Measurements from ENCODE around the gene WDR55. TPM values are rescaled to one million over a fixed set of nuclear protein-coding genes. Genes with fewer than 3 reads are reported as not detected.
"Not testable (repeated sequence)": the region's sequence is repeated elsewhere in the genome, so short reads cannot be mapped to it uniquely, and the experiment has no call there.

Gene WDR55, protein sequence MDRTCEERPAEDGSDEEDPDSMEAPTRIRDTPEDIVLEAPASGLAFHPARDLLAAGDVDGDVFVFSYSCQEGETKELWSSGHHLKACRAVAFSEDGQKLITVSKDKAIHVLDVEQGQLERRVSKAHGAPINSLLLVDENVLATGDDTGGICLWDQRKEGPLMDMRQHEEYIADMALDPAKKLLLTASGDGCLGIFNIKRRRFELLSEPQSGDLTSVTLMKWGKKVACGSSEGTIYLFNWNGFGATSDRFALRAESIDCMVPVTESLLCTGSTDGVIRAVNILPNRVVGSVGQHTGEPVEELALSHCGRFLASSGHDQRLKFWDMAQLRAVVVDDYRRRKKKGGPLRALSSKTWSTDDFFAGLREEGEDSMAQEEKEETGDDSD
- total RNA-seq (2014; rRNA removed; shearing (Covaris generic); ENCODE audit: low replicate concordance) = 26.2 and 30.2 TPM in 2 replicates

- in situ Hi-C loops (cut with HindIII; ENCODE audit: low pct_unique_long_range_greater_than_20kb, low sequenced_read_pairs) = no loop called here
- DNase-seq (ENCODE audit: low read depth) = peak; percentile 90
Measured at GRCh38 chr5:140664359-140665119, at the start of gene WDR55. TSS of gene WDR55 (plus strand) at chr5:140664904. CDS start at chr5:140664913, 9 bp downstream.

GRCh38 chr5:140622301-140622700, 42.4 kb upstream of the WDR55 start:
- in situ Hi-C loops (cut with HindIII; ENCODE audit: low pct_unique_long_range_greater_than_20kb, low sequenced_read_pairs) = no loop called here

GRCh38 chr5:140623061-140623460, 41.6 kb upstream of the WDR55 start:
- DNase-seq (ENCODE audit: low read depth); in situ Hi-C loops (cut with HindIII; ENCODE audit: low pct_unique_long_range_greater_than_20kb, low sequenced_read_pairs): not testable (repeated sequence)

More at GRCh38 chr5:140622301-140622700, 42.4 kb upstream of the WDR55 start:
- DNase-seq (ENCODE audit: low read depth) = no peak

DNA sequence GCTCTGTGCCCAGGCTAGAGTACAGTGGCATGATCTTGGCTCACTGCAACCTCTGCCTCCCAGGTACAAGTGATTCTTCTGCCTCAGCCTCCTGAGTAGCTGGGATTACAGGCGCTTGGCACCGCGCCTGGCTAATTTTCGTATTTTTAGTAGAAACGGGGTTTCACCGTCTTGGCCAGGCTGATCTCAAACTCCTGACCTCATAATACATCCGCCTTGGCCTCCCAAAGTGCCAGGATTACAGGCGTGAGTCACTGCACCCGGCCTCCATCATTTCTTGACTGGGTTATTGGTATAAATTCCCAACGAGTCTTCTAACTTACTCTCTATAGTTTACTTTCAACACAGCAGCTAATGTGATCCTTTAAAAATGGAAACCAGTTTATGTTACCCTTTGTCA, 39.8 kb upstream of the WDR55 start:
- DNase-seq (ENCODE audit: low read depth); in situ Hi-C loops (cut with HindIII; ENCODE audit: low pct_unique_long_range_greater_than_20kb, low sequenced_read_pairs): not testable (repeated sequence)

- no peak for DNase-seq (ENCODE audit: low read depth)
- in situ Hi-C loops (cut with HindIII; ENCODE audit: low pct_unique_long_range_greater_than_20kb, low sequenced_read_pairs) = no loop called here
Measured at GRCh38 chr5:140627972-140628371, 36.7 kb upstream of the WDR55 start.

GRCh38 chr5:140628711-140629110, 36.0 kb upstream of the WDR55 start:
- no peak for DNase-seq (ENCODE audit: low read depth)

DNA sequence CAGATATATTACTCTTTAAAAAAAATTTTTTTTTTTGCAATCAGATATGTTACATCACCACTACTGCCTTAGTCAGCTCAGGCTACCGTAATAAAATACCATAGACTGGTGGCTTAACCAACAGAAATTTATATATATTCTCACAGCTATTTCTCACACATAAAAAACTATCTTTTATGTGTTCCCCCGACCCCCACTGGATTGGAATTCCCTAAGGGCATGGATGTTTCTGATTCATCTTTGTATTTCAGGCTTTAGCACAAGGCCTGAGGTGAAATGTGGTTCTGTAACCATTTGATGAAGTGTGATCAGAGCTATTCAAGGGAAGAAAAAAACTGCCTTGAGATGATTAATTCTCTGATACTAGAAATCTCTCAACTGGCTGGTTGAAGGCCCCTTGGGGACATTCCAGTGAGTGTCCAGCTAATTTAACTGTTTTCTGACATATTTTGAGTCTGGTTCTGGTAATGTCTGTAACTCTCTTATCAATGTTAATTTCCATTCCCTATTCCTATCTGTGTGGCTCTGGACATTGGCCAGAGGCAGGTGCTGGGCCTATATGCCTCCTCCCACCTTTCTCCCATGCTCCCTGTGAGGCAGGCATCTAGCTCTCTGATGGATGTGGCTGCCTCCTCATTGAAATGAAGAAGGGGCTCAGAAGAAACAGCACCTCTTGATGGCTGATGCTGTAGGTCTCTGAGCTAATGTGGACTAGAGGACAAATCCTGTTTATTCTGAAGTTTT, 34.2 kb upstream of the WDR55 start:
- in situ Hi-C loops (cut with HindIII; ENCODE audit: low pct_unique_long_range_greater_than_20kb, low sequenced_read_pairs) = no loop called here
- no peak for DNase-seq (ENCODE audit: low read depth)

More at GRCh38 chr5:140628711-140629110, 36.0 kb upstream of the WDR55 start:
- in situ Hi-C loops (cut with HindIII; ENCODE audit: low pct_unique_long_range_greater_than_20kb, low sequenced_read_pairs) = no loop called here

DNA sequence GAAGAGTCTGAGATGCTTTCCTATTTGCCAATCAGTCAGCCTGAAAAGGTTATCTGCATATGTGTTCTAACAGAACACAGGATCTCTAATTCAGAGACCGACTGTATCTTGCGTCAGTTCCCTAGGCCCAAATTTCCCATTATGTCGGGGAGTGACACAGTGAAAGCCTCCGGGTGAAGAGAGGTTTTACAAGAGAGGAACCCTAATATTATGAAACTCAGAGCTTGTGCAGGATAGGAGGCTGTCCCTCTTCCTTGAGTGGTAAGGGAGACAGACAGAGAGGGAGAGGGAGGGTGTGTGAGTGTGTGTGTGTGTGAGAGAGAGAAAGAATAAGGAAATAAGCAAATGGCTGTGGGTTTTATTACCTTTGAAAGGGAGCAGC, 33.7 kb upstream of the WDR55 start:
- no peak for DNase-seq (ENCODE audit: low read depth)
- in situ Hi-C loops (cut with HindIII; ENCODE audit: low pct_unique_long_range_greater_than_20kb, low sequenced_read_pairs) = no loop called here

- in situ Hi-C loops (cut with HindIII; ENCODE audit: low pct_unique_long_range_greater_than_20kb, low sequenced_read_pairs) = no loop called here
- DNase-seq (ENCODE audit: low read depth) = no peak
Measured at GRCh38 chr5:140631831-140632365, 32.8 kb upstream of the WDR55 start.

DNA sequence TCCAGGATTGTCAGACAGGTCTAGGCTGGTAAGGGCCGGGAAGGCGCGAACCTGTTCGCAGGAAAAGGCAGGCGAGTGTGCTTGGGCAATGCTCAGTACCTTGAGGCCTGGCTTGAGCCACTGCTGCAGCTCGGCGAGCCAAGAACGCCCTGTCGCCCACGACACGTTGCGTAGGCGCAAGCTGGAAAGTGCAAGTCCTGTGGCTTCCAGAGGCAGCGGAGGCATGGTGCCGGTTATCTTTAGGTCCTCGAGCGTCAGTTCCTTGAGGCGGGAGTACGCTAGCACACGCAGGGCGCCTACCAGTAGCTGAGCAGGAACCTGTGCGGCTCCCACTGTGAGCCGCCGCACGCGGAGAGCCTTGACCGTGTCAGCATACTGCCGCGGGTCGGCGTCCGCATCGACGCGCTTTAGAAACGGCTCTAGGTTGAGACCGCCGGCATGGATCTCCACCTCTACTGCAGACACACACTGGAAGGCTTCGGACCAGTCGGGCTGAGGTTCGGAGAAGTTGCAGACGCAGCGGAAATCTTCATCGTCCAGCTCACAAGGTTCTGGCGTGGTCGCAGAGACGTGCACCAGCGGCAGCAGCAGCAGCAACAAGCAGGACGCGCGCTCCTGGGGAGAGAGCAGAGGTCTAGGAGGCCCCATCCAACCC, 32.2 kb upstream of the WDR55 start:
- in situ Hi-C loops (cut with HindIII; ENCODE audit: low pct_unique_long_range_greater_than_20kb, low sequenced_read_pairs) = no loop called here
- DNase-seq (ENCODE audit: low read depth) = no peak

GRCh38 chr5:140633021-140633471, 31.7 kb upstream of the WDR55 start, which contains the start of gene CD14:
TSS of gene CD14 (minus strand) at chr5:140633175. CDS start at chr5:140633071, 104 bp downstream.
- no peak for DNase-seq (ENCODE audit: low read depth)
- in situ Hi-C loops (cut with HindIII; ENCODE audit: low pct_unique_long_range_greater_than_20kb, low sequenced_read_pairs) = no loop called here

GRCh38 chr5:140633501-140633900, 31.2 kb upstream of the WDR55 start:
- DNase-seq (ENCODE audit: low read depth) = no peak
- in situ Hi-C loops (cut with HindIII; ENCODE audit: low pct_unique_long_range_greater_than_20kb, low sequenced_read_pairs) = no loop called here

DNA sequence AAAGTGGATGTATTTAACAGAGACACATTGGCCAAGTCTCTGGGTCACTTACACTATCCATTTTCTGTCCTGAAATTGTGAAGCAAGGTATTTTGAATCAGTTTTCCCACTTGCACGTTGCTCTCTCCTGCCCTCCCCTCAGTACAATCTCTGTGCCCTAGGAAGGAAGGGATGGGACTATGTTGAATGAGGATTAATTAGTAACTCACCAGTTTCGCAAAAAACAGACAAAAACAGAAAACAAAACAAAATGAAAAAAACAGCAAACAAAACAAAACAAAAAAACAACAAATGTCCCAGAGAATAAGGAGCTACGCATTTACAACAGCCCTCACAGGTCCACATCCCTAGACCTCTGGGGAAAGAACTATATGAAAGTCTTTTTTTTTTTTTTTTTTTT, 30.6 kb upstream of the WDR55 start:
- in situ Hi-C loops (cut with HindIII; ENCODE audit: low pct_unique_long_range_greater_than_20kb, low sequenced_read_pairs) = no loop called here
- DNase-seq (ENCODE audit: low read depth) = no peak

GRCh38 chr5:140635291-140636257, 29.1 kb upstream of the WDR55 start:
- in situ Hi-C loops (cut with HindIII; ENCODE audit: low pct_unique_long_range_greater_than_20kb, low sequenced_read_pairs) = no loop called here
- no peak for DNase-seq (ENCODE audit: low read depth)

DNA sequence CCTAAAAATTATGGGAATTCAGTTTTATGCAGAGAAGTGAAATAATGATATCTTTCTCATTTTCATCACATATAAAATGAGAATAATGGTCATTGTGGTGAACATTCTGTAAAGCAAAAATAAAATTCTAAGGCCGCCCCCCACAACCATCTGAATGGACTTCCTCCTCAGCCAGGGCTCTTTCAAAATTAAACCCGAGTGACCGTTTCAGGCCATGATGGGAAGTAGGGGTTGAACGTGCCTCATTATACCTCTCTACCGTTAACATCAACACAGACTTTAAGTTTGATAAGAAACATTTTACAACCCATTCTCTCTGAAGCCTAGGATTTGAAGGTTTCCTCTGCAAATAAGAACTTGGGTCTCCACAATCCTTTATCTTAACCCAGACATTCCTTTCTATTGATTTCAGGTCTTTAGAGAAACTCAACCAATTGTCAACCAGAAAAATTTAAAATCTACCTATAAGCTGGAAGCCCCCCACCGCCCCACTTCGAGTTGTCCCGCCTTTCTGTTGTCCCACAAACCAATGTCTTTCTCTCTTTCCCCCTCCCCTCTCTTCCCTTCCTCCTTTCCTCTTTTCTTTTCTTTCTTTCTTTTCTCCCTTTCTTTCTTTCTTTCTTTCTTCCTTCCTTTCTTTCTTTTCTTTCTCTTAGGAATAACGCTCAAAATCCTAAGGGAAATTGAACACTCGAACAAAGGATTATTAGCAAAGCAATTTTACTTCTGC, 27.2 kb upstream of the WDR55 start:
- DNase-seq (ENCODE audit: low read depth) = no peak
- in situ Hi-C loops (cut with HindIII; ENCODE audit: low pct_unique_long_range_greater_than_20kb, low sequenced_read_pairs) = no loop called here

GRCh38 chr5:140638898-140639147, 25.9 kb upstream of the WDR55 start:
- in situ Hi-C loops (cut with HindIII; ENCODE audit: low pct_unique_long_range_greater_than_20kb, low sequenced_read_pairs); DNase-seq (ENCODE audit: low read depth): not testable (repeated sequence)
